Measurements from ENCODE around the gene BABAM2.
"Not testable (repeated sequence)": the region's sequence is repeated elsewhere in the genome, so short reads cannot be mapped to it uniquely, and the experiment has no call there.

Gene BABAM2

GRCh38 chr2:28250006-28250405 is 359.5 kb downstream of the BABAM2 start:
- no peak overlapping the region for H3K4me3 ChIP-seq (ENCODE audit: low read depth, low read length)
- no peak overlapping the region for H3K27ac ChIP-seq (ENCODE audit: low read depth, low read length)
- H2AFZ ChIP-seq (ENCODE audit: low read length, unreplicated experiment) = no peak overlapping the region
- peaks cover 24% of the 10 kb centered on the region for H3K4me1 ChIP-seq (ENCODE audit: control insufficient read depth, insufficient read depth, low read length, unreplicated experiment)
- H3K27me3 ChIP-seq (ENCODE audit: insufficient read depth, low read length) = no peaks in the 10 kb centered on the region
- H3K79me2 ChIP-seq (ENCODE audit: control insufficient read depth, insufficient read depth, low read length, unreplicated experiment) = no peaks in the 10 kb centered on the region
- no peaks in the 10 kb centered on the region for H3K36me3 ChIP-seq (ENCODE audit: insufficient read depth, low read length)

- no peaks in the 10 kb centered on the region for H3K79me2 ChIP-seq (ENCODE audit: control insufficient read depth, insufficient read depth, low read length, unreplicated experiment)
- H3K4me1 ChIP-seq (ENCODE audit: control insufficient read depth, insufficient read depth, low read length, unreplicated experiment) = peaks cover 24% of the 10 kb centered on the region
- no peaks in the 10 kb centered on the region for H3K27me3 ChIP-seq (ENCODE audit: insufficient read depth, low read length)
- H2AFZ ChIP-seq (ENCODE audit: low read length, unreplicated experiment) = no peak overlapping the region
- H3K36me3 ChIP-seq (ENCODE audit: insufficient read depth, low read length) = no peaks in the 10 kb centered on the region
- H3K27ac ChIP-seq (ENCODE audit: low read depth, low read length) = no peak overlapping the region
- no peak overlapping the region for H3K4me3 ChIP-seq (ENCODE audit: low read depth, low read length)
Observed at GRCh38 chr2:28251337-28251736, 360.8 kb downstream of the BABAM2 start.

- H3K27ac ChIP-seq (ENCODE audit: low read depth, low read length) = no peak overlapping the region
- no peak overlapping the region for H3K4me3 ChIP-seq (ENCODE audit: low read depth, low read length)
- H3K4me1 ChIP-seq (ENCODE audit: control insufficient read depth, insufficient read depth, low read length, unreplicated experiment) = peaks cover 17% of the 10 kb centered on the region
- no peaks in the 10 kb centered on the region for H3K36me3 ChIP-seq (ENCODE audit: insufficient read depth, low read length)
- H3K79me2 ChIP-seq (ENCODE audit: control insufficient read depth, insufficient read depth, low read length, unreplicated experiment) = no peaks in the 10 kb centered on the region
- H3K27me3 ChIP-seq (ENCODE audit: insufficient read depth, low read length) = no peaks in the 10 kb centered on the region
- H2AFZ ChIP-seq (ENCODE audit: low read length, unreplicated experiment) = no peak overlapping the region
Observed at GRCh38 chr2:28252311-28252710, 361.8 kb downstream of the BABAM2 start.

- Histone ChIP-seq H3K79me2 (ENCODE audit: control insufficient read depth, insufficient read depth, low read length, unreplicated experiment) (no peaks in the 10 kb centered on the region), H3K4me1 (ENCODE audit: control insufficient read depth, insufficient read depth, low read length, unreplicated experiment) (peaks cover 12% of the 10 kb centered on the region), H3K27me3 (ENCODE audit: insufficient read depth, low read length) (no peaks in the 10 kb centered on the region), H2AFZ (ENCODE audit: low read length, unreplicated experiment) (no peak overlapping the region), H3K27ac (ENCODE audit: low read depth, low read length) (no peak overlapping the region), H3K4me3 (ENCODE audit: low read depth, low read length) (no peak overlapping the region), H3K36me3 (ENCODE audit: insufficient read depth, low read length) (no peaks in the 10 kb centered on the region)
Observed at GRCh38 chr2:28253543-28253942, 363.0 kb downstream of the BABAM2 start.

- not testable (repeated sequence) for H3K79me2 ChIP-seq (ENCODE audit: control insufficient read depth, insufficient read depth, low read length, unreplicated experiment); H3K27ac ChIP-seq (ENCODE audit: low read depth, low read length); H3K4me3 ChIP-seq (ENCODE audit: low read depth, low read length); H3K4me1 ChIP-seq (ENCODE audit: control insufficient read depth, insufficient read depth, low read length, unreplicated experiment); H3K36me3 ChIP-seq (ENCODE audit: insufficient read depth, low read length); H3K27me3 ChIP-seq (ENCODE audit: insufficient read depth, low read length); H2AFZ ChIP-seq (ENCODE audit: low read length, unreplicated experiment)
Observed at GRCh38 chr2:28255231-28255630, 364.7 kb downstream of the BABAM2 start.

- Histone ChIP-seq H2AFZ (ENCODE audit: low read length, unreplicated experiment) (no peak overlapping the region), H3K27me3 (ENCODE audit: insufficient read depth, low read length) (no peaks in the 10 kb centered on the region), H3K79me2 (ENCODE audit: control insufficient read depth, insufficient read depth, low read length, unreplicated experiment) (no peaks in the 10 kb centered on the region)
Observed at GRCh38 chr2:28257182-28257581, 366.7 kb downstream of the BABAM2 start.

GRCh38 chr2:28259226-28259625 is 368.7 kb downstream of the BABAM2 start:
- H3K79me2 ChIP-seq (ENCODE audit: control insufficient read depth, insufficient read depth, low read length, unreplicated experiment); H2AFZ ChIP-seq (ENCODE audit: low read length, unreplicated experiment); H3K27ac ChIP-seq (ENCODE audit: low read depth, low read length); H3K4me3 ChIP-seq (ENCODE audit: low read depth, low read length); H3K36me3 ChIP-seq (ENCODE audit: insufficient read depth, low read length); H3K27me3 ChIP-seq (ENCODE audit: insufficient read depth, low read length); H3K4me1 ChIP-seq (ENCODE audit: control insufficient read depth, insufficient read depth, low read length, unreplicated experiment): not testable (repeated sequence)

More at GRCh38 chr2:28257182-28257581, 366.7 kb downstream of the BABAM2 start:
- Histone ChIP-seq H3K27ac (ENCODE audit: low read depth, low read length) (no peak overlapping the region), H3K36me3 (ENCODE audit: insufficient read depth, low read length) (no peaks in the 10 kb centered on the region; the same call in 1 of the 2 replicates), H3K4me1 (ENCODE audit: control insufficient read depth, insufficient read depth, low read length, unreplicated experiment) (no peaks in the 10 kb centered on the region), H3K4me3 (ENCODE audit: low read depth, low read length) (no peak overlapping the region)

- peaks cover 10% of the 10 kb centered on the region for H3K4me1 ChIP-seq (ENCODE audit: control insufficient read depth, insufficient read depth, low read length, unreplicated experiment)
- H3K79me2 ChIP-seq (ENCODE audit: control insufficient read depth, insufficient read depth, low read length, unreplicated experiment) = no peaks in the 10 kb centered on the region
- H3K27me3 ChIP-seq (ENCODE audit: insufficient read depth, low read length) = no peaks in the 10 kb centered on the region
- no peak overlapping the region for H3K4me3 ChIP-seq (ENCODE audit: low read depth, low read length)
- H3K36me3 ChIP-seq (ENCODE audit: insufficient read depth, low read length) = peaks cover 5% of the 10 kb centered on the region; the same call in 1 of the 2 replicates
- H2AFZ ChIP-seq (ENCODE audit: low read length, unreplicated experiment) = no peak overlapping the region
- H3K27ac ChIP-seq (ENCODE audit: low read depth, low read length) = no peak overlapping the region
Observed at GRCh38 chr2:28263690-28264089, 373.2 kb downstream of the BABAM2 start.

- no peaks in the 10 kb centered on the region for H3K27me3 ChIP-seq (ENCODE audit: insufficient read depth, low read length)
- no peak overlapping the region for H3K27ac ChIP-seq (ENCODE audit: low read depth, low read length)
- no peak overlapping the region for H3K4me3 ChIP-seq (ENCODE audit: low read depth, low read length)
- H3K4me1 ChIP-seq (ENCODE audit: control insufficient read depth, insufficient read depth, low read length, unreplicated experiment) = peaks cover 34% of the 10 kb centered on the region
- no peaks in the 10 kb centered on the region for H3K79me2 ChIP-seq (ENCODE audit: control insufficient read depth, insufficient read depth, low read length, unreplicated experiment)
- peaks cover 5% of the 10 kb centered on the region; the same call in 1 of the 2 replicates for H3K36me3 ChIP-seq (ENCODE audit: insufficient read depth, low read length)
- no peak overlapping the region for H2AFZ ChIP-seq (ENCODE audit: low read length, unreplicated experiment)
Observed at GRCh38 chr2:28267282-28267681, 376.8 kb downstream of the BABAM2 start.

GRCh38 chr2:28268386-28268785 is 377.9 kb downstream of the BABAM2 start:
- no peak overlapping the region for H2AFZ ChIP-seq (ENCODE audit: low read length, unreplicated experiment)
- no peaks in the 10 kb centered on the region for H3K27me3 ChIP-seq (ENCODE audit: insufficient read depth, low read length)

GRCh38 chr2:28269019-28269784 is 378.7 kb downstream of the BABAM2 start:
- H3K4me3 ChIP-seq (ENCODE audit: low read depth, low read length) = no peak overlapping the region
- no peak overlapping the region for H2AFZ ChIP-seq (ENCODE audit: low read length, unreplicated experiment)

More at GRCh38 chr2:28268386-28268785, 377.9 kb downstream of the BABAM2 start:
- H3K4me3 ChIP-seq (ENCODE audit: low read depth, low read length) = no peak overlapping the region
- no peaks in the 10 kb centered on the region for H3K79me2 ChIP-seq (ENCODE audit: control insufficient read depth, insufficient read depth, low read length, unreplicated experiment)
- peaks cover 5% of the 10 kb centered on the region; the same call in 1 of the 2 replicates for H3K36me3 ChIP-seq (ENCODE audit: insufficient read depth, low read length)
- no peak overlapping the region for H3K27ac ChIP-seq (ENCODE audit: low read depth, low read length)
- peaks cover 34% of the 10 kb centered on the region for H3K4me1 ChIP-seq (ENCODE audit: control insufficient read depth, insufficient read depth, low read length, unreplicated experiment)

More at GRCh38 chr2:28269019-28269784, 378.7 kb downstream of the BABAM2 start:
- Histone ChIP-seq H3K27me3 (ENCODE audit: insufficient read depth, low read length) (no peaks in the 10 kb centered on the region), H3K4me1 (ENCODE audit: control insufficient read depth, insufficient read depth, low read length, unreplicated experiment) (peaks cover 36% of the 10 kb centered on the region), H3K36me3 (ENCODE audit: insufficient read depth, low read length) (peaks cover 2% of the 10 kb centered on the region; the same call in 1 of the 2 replicates), H3K27ac (ENCODE audit: low read depth, low read length) (no peak overlapping the region), H3K79me2 (ENCODE audit: control insufficient read depth, insufficient read depth, low read length, unreplicated experiment) (no peaks in the 10 kb centered on the region)
